ENCODE results near the gene KRTAP9-9.

Gene KRTAP9-9

GRCh38 chr17:41258406-41258805 is 3.2 kb downstream of the KRTAP9-9 start:
- Histone ChIP-seq H3K27ac (ENCODE audit: low read depth, low read length) (no peak overlapping the region), H4K20me1 (ENCODE audit: low read depth, low read length) (no peaks in the 10 kb centered on the region), H3K4me3 (ENCODE audit: insufficient read depth, low read length, poor library complexity, severe bottlenecking) (no peak overlapping the region), H3K27me3 (ENCODE audit: low read length) (no peaks in the 10 kb centered on the region), H3K9ac (ENCODE audit: low read length) (no peak overlapping the region), H3K9me3 (ENCODE audit: insufficient read depth, low read length) (no peaks in the 10 kb centered on the region), H2AFZ (ENCODE audit: low read depth, low read length, severe bottlenecking) (no peak overlapping the region), H3K79me2 (ENCODE audit: insufficient read depth, low read length) (no peaks in the 10 kb centered on the region), H3K9me2 (replicated peaks; ENCODE audit: insufficient read depth, low read length) (no peaks in the 10 kb centered on the region), H3K4me2 (ENCODE audit: low read depth, low read length, poor library complexity, severe bottlenecking) (no peak overlapping the region), H3F3A (ENCODE audit: insufficient read depth) (no peaks in the 10 kb centered on the region), H3K36me3 (ENCODE audit: low read length) (no peaks in the 10 kb centered on the region)
- no peak for TF ChIP-seq EZH2phosphoT487 (conservative IDR thresholded peaks at IDR 0.05; ENCODE audit: low read length)
- TF ChIP-seq CTCF (IDR thresholded peaks at IDR 0.05; ENCODE audit: insufficient read depth, low read length, poor library complexity, severe bottlenecking), result no peak

- Histone ChIP-seq H3F3A (ENCODE audit: insufficient read depth) (no peaks in the 10 kb centered on the region), H3K9me3 (ENCODE audit: insufficient read depth, low read length) (no peaks in the 10 kb centered on the region), H2AFZ (ENCODE audit: low read depth, low read length, severe bottlenecking) (no peak overlapping the region), H3K4me3 (ENCODE audit: insufficient read depth, low read length, poor library complexity, severe bottlenecking) (no peak overlapping the region), H3K79me2 (ENCODE audit: insufficient read depth, low read length) (no peaks in the 10 kb centered on the region), H3K36me3 (ENCODE audit: low read length) (no peaks in the 10 kb centered on the region), H3K9me2 (replicated peaks; ENCODE audit: insufficient read depth, low read length) (no peaks in the 10 kb centered on the region), H3K9ac (ENCODE audit: low read length) (no peak overlapping the region), H4K20me1 (ENCODE audit: low read depth, low read length) (no peaks in the 10 kb centered on the region), H3K27me3 (ENCODE audit: low read length) (no peaks in the 10 kb centered on the region), H3K4me2 (ENCODE audit: low read depth, low read length, poor library complexity, severe bottlenecking) (no peak overlapping the region), H3K27ac (ENCODE audit: low read depth, low read length) (no peak overlapping the region)
- TF ChIP-seq CTCF (IDR thresholded peaks at IDR 0.05; ENCODE audit: insufficient read depth, low read length, poor library complexity, severe bottlenecking) (no peak), EZH2phosphoT487 (conservative IDR thresholded peaks at IDR 0.05; ENCODE audit: low read length) (no peak)
Observed at GRCh38 chr17:41263212-41263611, 8.0 kb downstream of the KRTAP9-9 start.

- H3K27ac ChIP-seq (ENCODE audit: low read depth, low read length), result no peak overlapping the region
- H3K4me3 ChIP-seq (ENCODE audit: insufficient read depth, low read length, poor library complexity, severe bottlenecking), result no peak overlapping the region
- H4K20me1 ChIP-seq (ENCODE audit: low read depth, low read length), result no peaks in the 10 kb centered on the region
- no peaks in the 10 kb centered on the region for H3F3A ChIP-seq (ENCODE audit: insufficient read depth)
- H3K9ac ChIP-seq (ENCODE audit: low read length), result no peak overlapping the region
- no peak for TF ChIP-seq CTCF (IDR thresholded peaks at IDR 0.05; ENCODE audit: insufficient read depth, low read length, poor library complexity, severe bottlenecking)
- TF ChIP-seq EZH2phosphoT487 (conservative IDR thresholded peaks at IDR 0.05; ENCODE audit: low read length), result no peak
- H3K9me2 ChIP-seq (replicated peaks; ENCODE audit: insufficient read depth, low read length), result no peaks in the 10 kb centered on the region
- no peak overlapping the region for H2AFZ ChIP-seq (ENCODE audit: low read depth, low read length, severe bottlenecking)
- no peaks in the 10 kb centered on the region for H3K9me3 ChIP-seq (ENCODE audit: insufficient read depth, low read length)
- H3K27me3 ChIP-seq (ENCODE audit: low read length), result no peaks in the 10 kb centered on the region
- H3K79me2 ChIP-seq (ENCODE audit: insufficient read depth, low read length), result no peaks in the 10 kb centered on the region
- no peak overlapping the region for H3K4me2 ChIP-seq (ENCODE audit: low read depth, low read length, poor library complexity, severe bottlenecking)
- H3K36me3 ChIP-seq (ENCODE audit: low read length), result no peaks in the 10 kb centered on the region
Observed at GRCh38 chr17:41264599-41264998, 9.4 kb downstream of the KRTAP9-9 start.

Data from SU-DHL-6 (cell line).